GM21515 (cell line): ENCODE data around the gene INKA2.

ENCODE experiments used
- ATAC-seq: cut with Tn5 transposase; IDR thresholded peaks from one replicate; pipeline ENCODE4 v1.9.1; 2021; ENCODE audit not compliant: unreplicated experiment

INKA2 gene

GRCh38 chr1:111734426-111734825, 4.8 kb downstream of the INKA2 start:
- no peak for ATAC-seq

- ATAC-seq = no peak
These were observed 5.2 kb downstream of the INKA2 start for GRCh38 chr1:111733992-111734341.

- ATAC-seq = no peak
These were observed 5.8 kb downstream of the INKA2 start for GRCh38 chr1:111733183-111733991.

- no peak for ATAC-seq
These were observed 6.5 kb downstream of the INKA2 start for GRCh38 chr1:111732718-111733117.

GRCh38 chr1:111731956-111732355, 7.2 kb downstream of the INKA2 start:
- no peak for ATAC-seq

- no peak for ATAC-seq
These were observed 8.5 kb downstream of the INKA2 start for GRCh38 chr1:111730706-111731105.

GRCh38 chr1:111729946-111730681, 9.1 kb downstream of the INKA2 start:
- no peak for ATAC-seq

- ATAC-seq = no peak
These were observed 9.8 kb downstream of the INKA2 start for GRCh38 chr1:111729271-111729921.

GRCh38 chr1:111727056-111727455, 12.1 kb downstream of the INKA2 start:
- no peak for ATAC-seq

GRCh38 chr1:111725192-111725591, 14.0 kb downstream of the INKA2 start:
- no peak for ATAC-seq

GRCh38 chr1:111723871-111724270, 15.3 kb downstream of the INKA2 start:
- ATAC-seq = no peak

GRCh38 chr1:111723091-111723806, 15.9 kb downstream of the INKA2 start:
- no peak for ATAC-seq

GRCh38 chr1:111720977-111721786, 18.0 kb downstream of the INKA2 start:
- no peak for ATAC-seq

- no peak for ATAC-seq
These were observed 18.8 kb downstream of the INKA2 start for GRCh38 chr1:111720274-111720976.

- ATAC-seq = no peak
These were observed 19.5 kb downstream of the INKA2 start for GRCh38 chr1:111719674-111720132.

- no peak for ATAC-seq
These were observed 20.1 kb downstream of the INKA2 start for GRCh38 chr1:111719135-111719534.

GRCh38 chr1:111717450-111717849, 21.7 kb downstream of the INKA2 start:
- ATAC-seq = no peak

- ATAC-seq = no peak
These were observed 22.9 kb downstream of the INKA2 start for GRCh38 chr1:111716333-111716732.

- no peak for ATAC-seq
These were observed 29.2 kb downstream of the INKA2 start for GRCh38 chr1:111709986-111710385.

- no peak for ATAC-seq
These were observed 31.3 kb downstream of the INKA2 start for GRCh38 chr1:111707906-111708305.
